GM23338 (cell line): ENCODE data around the gene POLD4.

Source experiments
- CTCF ChIP-seq, 2 experiments: fragments of 200-600 bp in 1 of 2; sonication (generic) in 1 of 2; conservative IDR thresholded peaks; 2 replicates each; pipeline versions ENCODE4 v1.5.1 to v1.6.1; 2016 to 2017; ENCODE audit warnings: antibody characterized with exemption in 2 of 2, low read depth in 2 of 2, mild to moderate bottlenecking in 2 of 2, moderate library complexity in 1 of 2
- EZH2 ChIP-seq: fragments of 200-600 bp; sonication (generic); IDR thresholded peaks from one replicate; pipeline ENCODE4 v1.8.0; 2017; ENCODE audit warnings: antibody characterized with exemption, mild to moderate bottlenecking, low read depth; ENCODE audit not compliant: unreplicated experiment
- EZH2phosphoT487 ChIP-seq: fragments of 200-600 bp; sonication (generic); IDR thresholded peaks from one replicate; pipeline ENCODE4 v1.8.1; 2018; ENCODE audit warnings: antibody characterized with exemption; ENCODE audit not compliant: unreplicated experiment
- JUNB ChIP-seq: IDR thresholded peaks from one replicate; pipeline ENCODE4 v1.6.1; 2016; ENCODE audit warnings: antibody characterized with exemption; ENCODE audit not compliant: unreplicated experiment
- NANOG ChIP-seq: IDR thresholded peaks from 2 replicates; pipeline ENCODE4 v1.6.1; 2016; ENCODE audit warnings: antibody characterized with exemption, borderline replicate concordance
- POLR2AphosphoS5 ChIP-seq: IDR thresholded peaks from 2 replicates; pipeline ENCODE4 v1.6.1; 2016; ENCODE audit warnings: antibody characterized with exemption, low read depth
- STAT1 ChIP-seq: IDR thresholded peaks from one replicate; pipeline ENCODE4 v1.6.1; 2016; ENCODE audit warnings: antibody characterized with exemption; ENCODE audit not compliant: unreplicated experiment

GRCh38 chr11:67389477-67389876 lies 36.1 kb upstream of the POLD4 start:
- TF ChIP-seq CTCF (conservative IDR thresholded peaks at IDR 0.05; ENCODE audit: low read depth in 2 of 2) (peak; percentile 69 to 89), EZH2phosphoT487 (no peak), POLR2AphosphoS5 (no peak), JUNB (no peak), EZH2 (no peak), NANOG (no peak), STAT1 (no peak)
